Measurements from ENCODE around the gene CDS2. TPM values are rescaled to one million over a fixed set of nuclear protein-coding genes. Genes with fewer than 3 reads are reported as not detected.

CDS2 gene
- total and polyA plus RNA-seq, 10 of the 15 experiments (the other 5 are each of a cell fraction or from before 2014, with no cell fraction given), result 11.5 to 94.7 (median 23.1) TPM

GRCh38 chr20:5190444-5190843 lies 63.6 kb downstream of the CDS2 start:
- Histone ChIP-seq H3K4me1 (ENCODE audit: control insufficient read depth, insufficient read depth, low read length) (peaks cover 34% of the 10 kb centered on the region), H3K79me2 (ENCODE audit: control insufficient read depth, insufficient read depth, low read length) (no peaks in the 10 kb centered on the region), H4K20me1 (ENCODE audit: control insufficient read depth, insufficient read depth) (no peaks in the 10 kb centered on the region), H3K27ac (ENCODE audit: control insufficient read depth, insufficient read depth) (no peak overlapping the region), H3K4me3 (no peak overlapping the region), H3K9me3 (replicated peaks; ENCODE audit: control insufficient read depth, insufficient read depth, low read length) (no peaks in the 10 kb centered on the region), H3K9ac (ENCODE audit: control insufficient read depth, insufficient read depth, low read length) (no peak overlapping the region), H2AFZ (ENCODE audit: control insufficient read depth, low read depth, low read length) (no peak overlapping the region), H3K4me2 (ENCODE audit: control insufficient read depth, insufficient read depth) (no peak overlapping the region), H3K36me3 (ENCODE audit: control insufficient read depth in 2 of 2, insufficient read depth in 2 of 2, low read length in 1 of 2) (peaks cover 12 to 15% of the 10 kb centered on the region in 2 experiments), H3K27me3 (replicated peaks in 1 of 2; ENCODE audit: control insufficient read depth in 2 of 2, insufficient read depth in 2 of 2, low read length in 1 of 2) (no peaks in the 10 kb centered on the region)
- in situ Hi-C loops (cut with MboI) (no loop called here), intact Hi-C loops (cut with micrococcal nuclease; ENCODE audit: unreplicated experiment) (no loop called here)
- TF ChIP-seq TCF12 (IDR thresholded peaks at IDR 0.05; ENCODE audit: low read depth, low read length), result 0 out of 2 replicates have a peak, but pooled peaks have one; percentile 29
- TF ChIP-seq BCL3 (IDR thresholded peaks at IDR 0.05; ENCODE audit: borderline replicate concordance, insufficient read depth, low read depth, low read length, poor library complexity, severe bottlenecking), result no peak
- TF ChIP-seq RUNX3 (IDR thresholded peaks at IDR 0.05; ENCODE audit: low read length), result peak; percentile 74
- no peak for TF ChIP-seq WRNIP1 (IDR thresholded peaks at IDR 0.05; ENCODE audit: borderline replicate concordance, low read depth, low read length)
- TF ChIP-seq KLF5 (IDR thresholded peaks at IDR 0.05; ENCODE audit: partially characterized antibody), result no peak
- RAD21 ChIA-PET (ENCODE audit: unreplicated experiment), result interaction anchor here (0.7 to 6.1 kb wide), 3 partner anchors 24 to 63 kb away, joined by 3 to 345 read pairs (median 4); partner anchors contain the start of gene CDS2
- SMC1A ChIA-PET (ENCODE audit: uncharacterized antibody, unreplicated experiment), result interaction anchor here (0.9 to 11.1 kb wide), 9 partner anchors 11 to 95 kb away, joined by 3 to 229 read pairs (median 4); partner anchors contain the start of gene CDS2
- CTCF ChIA-PET, result interaction anchor here (0.7 to 6.7 kb wide), 7 partner anchors 14 to 453 kb away, joined by 3 to 386 read pairs (median 4); partner anchors contain the start of gene CDS2
- DNase-seq (ENCODE audit: low read depth, low spot score), result no peak
- WGBS (ENCODE audit: insufficient coverage, insufficient replicate concordance, low lambda C conversion rate, missing lambda C conversion rate), result 36% methylated on average over 3 of the region's 3 CpGs
- no peak for FAIRE-seq
- ATAC-seq, result peak; percentile 24; the same call in 2 of the 3 replicates
- POLR2A ChIA-PET, result interaction anchor here (2.9 kb wide), 1 partner anchor 64 kb away, joined by 30 read pairs; the partner anchor contains the start of gene CDS2
- BruUV-seq (replicated peaks), result TSS peak; percentile 2

Data from GM12878 (cell line).